Right renal pelvis (tissue), 4 donors: ENCODE measurements around the gene SPRR2G. TPM values are rescaled to one million over a fixed set of nuclear protein-coding genes. Genes with fewer than 3 reads are reported as not detected.
"Not testable (repeated sequence)": the region's sequence is repeated elsewhere in the genome, so short reads cannot be mapped to it uniquely, and the experiment has no call there.

Experiments used
- DNase-seq, 4 donors: peaks; one replicate each; pipeline ENCODE4 v3.0.0-alpha.2; 2013; ENCODE audit warnings: low read depth in 4 of 4, low spot score in 3 of 4, missing footprints in 1 of 4
- polyA plus RNA-seq, 4 donors: library from polyadenylated mRNA; unstranded; fragments of 120-200 nt; gene quantifications; one replicate each; pipeline ENCODE4 v1.2.1, GENCODE V29; 2013; ENCODE audit not compliant: insufficient read length in 4 of 4

The SPRR2G gene
- polyA plus RNA-seq, 4 donors: not detected

- DNase-seq: no peak
Measured at GRCh38 chr1:153119491-153119971, 31.2 kb downstream of the SPRR2G start.

DNA sequence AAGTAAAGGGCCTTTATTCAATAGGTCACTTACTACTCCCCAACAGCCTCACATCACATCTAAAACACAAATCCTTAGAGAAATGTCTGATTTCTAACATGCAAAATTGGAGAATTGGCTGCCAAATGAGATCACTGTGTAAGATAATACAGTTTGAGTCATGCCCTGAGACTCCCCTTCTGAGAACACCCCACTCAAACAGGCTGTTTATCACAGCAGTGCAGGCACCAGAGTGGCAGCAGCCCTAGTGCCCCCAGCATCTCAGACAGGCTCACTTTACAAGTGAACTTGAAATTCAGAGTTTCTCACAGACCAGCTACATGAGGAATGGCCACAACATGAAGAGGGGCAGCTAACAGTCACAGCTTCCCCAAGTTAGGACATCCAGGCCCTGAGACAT is 35.4 kb downstream of the SPRR2G start:
- not testable (repeated sequence) for DNase-seq

DNA sequence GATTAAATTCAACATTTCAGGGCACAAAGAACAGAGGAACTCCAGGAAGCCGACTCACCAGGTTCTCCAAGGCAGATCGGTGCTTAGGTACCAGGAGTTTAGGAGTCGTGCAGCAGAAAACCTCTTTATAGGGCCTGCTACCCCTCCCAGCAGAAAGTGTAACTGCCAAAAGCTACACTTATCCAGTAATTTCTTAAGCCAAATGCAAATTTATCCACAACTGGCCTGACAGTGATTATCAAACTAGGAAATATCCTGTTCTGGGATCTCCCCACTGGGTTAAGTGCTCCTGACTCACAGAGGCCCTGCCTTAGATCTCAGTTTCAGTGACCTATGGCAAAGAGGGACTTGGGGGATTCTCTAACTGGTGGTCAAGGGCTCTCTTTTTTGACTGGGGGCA is 37.3 kb downstream of the SPRR2G start, which contains the start of gene SPRR2F:
TSS of gene SPRR2F (minus strand) at position 101 of the 400 bp plus-strand sequence. CDS start 783 bp downstream, outside the sequence.
- DNase-seq: no peak

- not testable (repeated sequence) for DNase-seq
Measured at GRCh38 chr1:153112454-153112853, 38.2 kb downstream of the SPRR2G start.

DNA sequence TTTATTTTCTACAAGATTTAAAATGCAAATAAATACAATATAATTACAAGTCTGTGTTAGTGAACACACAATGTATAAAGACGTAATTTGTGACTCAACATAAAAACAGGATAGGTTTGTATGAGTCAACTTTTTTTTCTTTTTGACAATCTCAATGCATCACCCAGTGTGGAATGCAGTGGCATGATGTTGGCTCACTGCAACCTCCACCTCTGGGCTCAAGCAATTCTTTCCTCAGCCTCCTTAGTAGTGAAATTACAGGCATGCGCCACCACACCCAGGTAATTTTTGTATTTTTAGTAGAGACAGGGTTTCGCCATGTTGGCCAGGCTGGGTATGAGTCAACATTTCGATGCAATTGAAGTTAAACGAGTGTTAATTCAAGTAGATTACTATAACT is 50.4 kb downstream of the SPRR2G start:
- no peak for DNase-seq

Other genes with a start within 250 kb of the SPRR2G start
- gene IVL, start 242.3 kb downstream of the SPRR2G start, polyA plus RNA-seq: under 1 TPM in 3 of 4 donors, not detected in 1; 0.24 to 0.67 (median 0.55) TPM
- not detected for gene SPRR5, start 203.7 kb downstream of the SPRR2G start, polyA plus RNA-seq
- not detected for gene SPRR4, start 180.2 kb downstream of the SPRR2G start, polyA plus RNA-seq
- gene SPRR1A, start 166.8 kb downstream of the SPRR2G start, polyA plus RNA-seq: under 1 TPM in 1 of 4 donors, not detected in 3; 0.21 TPM
- under 1 TPM in 2 of 4 donors, not detected in 2; 0.18 to 0.49 TPM for gene SPRR3, start 149.1 kb downstream of the SPRR2G start, polyA plus RNA-seq
- not detected for gene SPRR1B, start 119.7 kb downstream of the SPRR2G start, polyA plus RNA-seq
- gene SPRR2D, start 109.8 kb downstream of the SPRR2G start, polyA plus RNA-seq: not detected
- gene SPRR2A, start 93.4 kb downstream of the SPRR2G start, polyA plus RNA-seq: under 1 TPM in 1 of 4 donors, not detected in 3; 0.09 TPM
- under 1 TPM in 1 of 4 donors, not detected in 3; 0.17 TPM for gene SPRR2B, start 79.3 kb downstream of the SPRR2G start, polyA plus RNA-seq
- gene SPRR2E, start 56.4 kb downstream of the SPRR2G start, polyA plus RNA-seq: not detected
- gene SPRR2F, start 37.4 kb downstream of the SPRR2G start, polyA plus RNA-seq: not detected
- not detected for gene LELP1, start 52.5 kb upstream of the SPRR2G start, polyA plus RNA-seq
- gene PRR9, start 66.7 kb upstream of the SPRR2G start, polyA plus RNA-seq: not detected
- not detected for gene LORICRIN, start 108.8 kb upstream of the SPRR2G start, polyA plus RNA-seq
- not detected for gene PGLYRP3, start 162.1 kb upstream of the SPRR2G start, polyA plus RNA-seq
- not detected for gene PGLYRP4, start 198.0 kb upstream of the SPRR2G start, polyA plus RNA-seq
- 10 to 100 TPM in 3 of 4 donors, 1 to 10 TPM in 1; 7.8 to 23.3 (median 18.2) TPM for gene S100A9, start 207.0 kb upstream of the SPRR2G start, polyA plus RNA-seq
- gene S100A12, start 224.7 kb upstream of the SPRR2G start, polyA plus RNA-seq: 1 to 10 TPM in 3 of 4 donors, not detected in 1; 1.3 to 2.8 (median 2.3) TPM
- 10 to 100 TPM in 2 of 4 donors, 1 to 10 TPM in 2; 4.5 to 15.2 (median 10.9) TPM for gene S100A8, start 240.2 kb upstream of the SPRR2G start, polyA plus RNA-seq